Endothelial cell of umbilical vein (primary cell): Measurements from ENCODE around the gene SLC50A1. TPM values are rescaled to one million over a fixed set of nuclear protein-coding genes. Genes with fewer than 3 reads are reported as not detected.

Experiments used
- BruUV-seq: library from RNA; stranded (reverse); fragments of 400-500 nt; replicated peaks from 2 replicates; lab custom pipeline; 2021; lab: Mats Ljungman, UMichigan
- CTCF ChIA-PET: fragments of 300-600, 350-600 bp; sonication (Branson Sonifier 250); formaldehyde crosslinking; loops from one replicate; lab custom pipeline; 2021; ENCODE audit warnings: antibody characterized with exemption, inconsistent platforms; lab: Charles Lee
- POLR2A ChIA-PET: fragments of 300-600, 350-600 bp; sonication (Branson Sonifier 250); formaldehyde crosslinking; loops from one replicate; lab custom pipeline; 2021; ENCODE audit warnings: antibody characterized with exemption, inconsistent platforms; lab: Charles Lee
- DNase-seq: peaks from one replicate; pipeline ENCODE4 v3.0.0-alpha.2; 2011; ENCODE audit warnings: low read depth, low spot score
- FAIRE-seq: peaks from 2 replicates; lab custom pipeline; 2011; peaks lifted over from hg19 to GRCh38; lab: Jason Lieb, UNC
- H2AFZ ChIP-seq: 2 replicates; pipeline ENCODE4 v1.6.0; 2012; ENCODE audit warnings: low read depth, low read length, control low read depth, inconsistent platforms
- H3K27ac ChIP-seq: 2 replicates; pipeline ENCODE4 v1.5.1; 2011; ENCODE audit warnings: low read depth, mild to moderate bottlenecking, control low read depth, low read length, moderate library complexity; ENCODE audit not compliant: insufficient read depth
- H3K27me3 ChIP-seq, 2 experiments: 2 replicates each; pipeline versions ENCODE4 v1.6.0 to v1.6.1; 2011; ENCODE audit warnings: low read length in 2 of 2, mixed read lengths in 1 of 2; ENCODE audit not compliant: control insufficient read depth in 2 of 2, insufficient read depth in 2 of 2
- H3K36me3 ChIP-seq, 2 experiments: 2 replicates in 1 of 2; 3 replicates in 1 of 2; pipeline ENCODE4 v1.5.1; 2011; ENCODE audit warnings: low read length in 2 of 2, mild to moderate bottlenecking in 1 of 2, moderate library complexity in 1 of 2; ENCODE audit not compliant: control insufficient read depth in 2 of 2, insufficient read depth in 2 of 2; ENCODE audit errors: extremely low read depth in 1 of 2
- H3K4me1 ChIP-seq: 3 replicates; pipeline ENCODE4 v1.5.1; 2011; ENCODE audit warnings: mild to moderate bottlenecking, low read length; ENCODE audit not compliant: control insufficient read depth, insufficient read depth; ENCODE audit errors: extremely low read depth
- H3K4me2 ChIP-seq: 2 replicates; pipeline ENCODE4 v1.6.1; 2011; ENCODE audit warnings: low read length, control low read depth, mixed read lengths; ENCODE audit not compliant: insufficient read depth
- H3K4me3 ChIP-seq, 3 experiments: fragments of 200-600 bp in 1 of 3; sonication (generic), shearing (Covaris generic) in 1 of 3; replicated peaks in 1 of 3; 2 replicates each; pipeline ENCODE4 v1.5.1; 2011 to 2016; ENCODE audit warnings: control low read depth in 3 of 3, low read length in 3 of 3, mild to moderate bottlenecking in 2 of 3, inconsistent platforms in 1 of 3, low read depth in 1 of 3, moderate library complexity in 1 of 3; ENCODE audit not compliant: insufficient read depth in 1 of 3
- H3K79me2 ChIP-seq: 2 replicates; pipeline ENCODE4 v1.6.0; 2012; ENCODE audit warnings: low read length, inconsistent platforms; ENCODE audit not compliant: control insufficient read depth, insufficient read depth
- H3K9ac ChIP-seq: replicated peaks from 2 replicates; pipeline ENCODE3; 2011; ENCODE audit warnings: low read length, control low read depth; ENCODE audit not compliant: insufficient read depth; ENCODE audit errors: extremely low read depth
- H3K9me1 ChIP-seq: replicated peaks from 3 replicates; pipeline ENCODE4 v1.6.0; 2011; ENCODE audit warnings: mild to moderate bottlenecking, low read length; ENCODE audit not compliant: control insufficient read depth, insufficient read depth; ENCODE audit errors: extremely low read depth
- H3K9me3 ChIP-seq: replicated peaks from 2 replicates; pipeline ENCODE4 v1.5.1; 2012; ENCODE audit warnings: low read length, inconsistent platforms; ENCODE audit not compliant: control insufficient read depth, insufficient read depth
- H4K20me1 ChIP-seq: replicated peaks from 2 replicates; pipeline ENCODE3; 2011; ENCODE audit warnings: mild to moderate bottlenecking, low read length; ENCODE audit not compliant: control insufficient read depth, insufficient read depth; ENCODE audit errors: extremely low read depth
- EZH2 ChIP-seq: IDR thresholded peaks from 2 replicates; pipeline ENCODE4 v1.6.1; 2012; ENCODE audit warnings: borderline replicate concordance, low read depth, mild to moderate bottlenecking, moderate library complexity, low read length, inconsistent platforms; ENCODE audit not compliant: severe bottlenecking
- FOS ChIP-seq: IDR thresholded peaks from 2 replicates; pipeline ENCODE4 v1.6.1; 2011; ENCODE audit warnings: mild to moderate bottlenecking, low read length, moderate library complexity, borderline replicate concordance; ENCODE audit not compliant: insufficient read depth
- GATA2 ChIP-seq: IDR thresholded peaks from 2 replicates; pipeline ENCODE4 v1.7.0; 2011; ENCODE audit warnings: low read depth, mild to moderate bottlenecking, moderate library complexity, mixed read lengths, low read length; ENCODE audit not compliant: insufficient read length, insufficient read depth
- JUN ChIP-seq: IDR thresholded peaks from 2 replicates; pipeline ENCODE4 v1.6.1; 2011; ENCODE audit warnings: borderline replicate concordance, low read depth; ENCODE audit not compliant: insufficient read length, insufficient read depth
- MAX ChIP-seq: IDR thresholded peaks from 2 replicates; pipeline ENCODE4 v1.6.1; 2011; ENCODE audit not compliant: insufficient read depth, insufficient read length
- MYC ChIP-seq: IDR thresholded peaks from one replicate; pipeline ENCODE4 v1.6.1; 2011; ENCODE audit warnings: mild to moderate bottlenecking, low read depth, low read length
- POLR2A ChIP-seq: IDR thresholded peaks from 2 replicates; pipeline ENCODE4 v1.6.1; 2012; ENCODE audit warnings: low read depth, mild to moderate bottlenecking, control low read depth, low read length
- POLR2AphosphoS5 ChIP-seq: IDR thresholded peaks from 2 replicates; pipeline ENCODE4 v1.6.1; 2012; ENCODE audit warnings: low read depth, mild to moderate bottlenecking, control low read depth, low read length, moderate library complexity; ENCODE audit not compliant: insufficient read depth
- dilution Hi-C: fragments of 300-500 bp; cut with MboI; formaldehyde crosslinking; loops from one replicate; pipeline ENCODE4 v1.15.0; 2019; ENCODE audit warnings: low sequenced_read_pairs; ENCODE audit not compliant: extremely low pct_ligation_motif_present
- intact Hi-C: fragments of 100-400 bp; cut with micrococcal nuclease; formaldehyde crosslinking; loops from one replicate; pipeline ENCODE4 v1.10.0; 2022
- polyA plus RNA-seq, 4 experiments: library from polyadenylated mRNA; depleted of rRNA in 3 of 4; stranded (reverse) in 3 of 4; unstranded in 1 of 4; fragments of >200 nt; gene quantifications; 2 replicates each; pipeline versions ENCODE4 v1.2.1 to v1.2.3, GENCODE V29; 2011 to 2012; ENCODE audit warnings: missing spikeins in 1 of 4
- total RNA-seq: library from RNA; stranded (reverse); gene quantifications from 2 replicates; pipeline ENCODE4 v1.2.3, GENCODE V29; 2021
- TF ChIP-seq, protein P1 (sequence below), 2 donors: IDR thresholded peaks; 1 replicate in 1 of 2; 2 replicates in 1 of 2; pipeline ENCODE4 v1.5.1; 2011; ENCODE audit warnings: low read length in 2 of 2, mild to moderate bottlenecking in 2 of 2, moderate library complexity in 2 of 2, control low read depth in 1 of 2, inconsistent platforms in 1 of 2, low read depth in 1 of 2; ENCODE audit not compliant: insufficient read depth in 1 of 2; ENCODE audit errors: extremely low read depth in 1 of 2

SLC50A1 gene
- total and polyA plus RNA-seq, 2 donors (not counting 3 experiments of a cell fraction or from before 2014, with no cell fraction given): 29.5 to 66.1 TPM

DNA sequence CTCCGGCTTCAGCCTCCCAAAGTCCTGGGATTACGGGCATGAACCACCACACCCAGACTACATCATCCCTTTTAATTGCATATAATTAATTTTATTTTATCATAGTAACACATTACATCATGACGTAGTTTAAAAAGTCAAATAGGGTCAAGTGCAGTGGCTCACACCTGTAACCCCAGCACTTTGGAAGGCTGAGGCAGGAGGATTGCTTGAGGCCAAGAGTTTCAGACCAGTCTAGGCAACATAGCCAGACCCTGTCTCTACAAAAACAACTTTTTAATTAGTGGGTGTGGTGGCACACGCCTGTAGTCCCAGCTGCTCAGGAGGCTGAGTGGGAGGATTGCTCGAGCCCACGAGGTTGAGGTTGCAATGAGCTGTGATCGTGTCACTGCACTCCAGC lies 36.3 kb upstream of the SLC50A1 start:
- H3K27ac ChIP-seq: no peak overlapping the region
- no peak for FAIRE-seq
- H2AFZ ChIP-seq: no peak overlapping the region
- intact Hi-C loops: no loop called here
- no peak overlapping the region for H3K9ac ChIP-seq
- no peak overlapping the region for H3K4me2 ChIP-seq
- dilution Hi-C loops: no loop called here
- no peaks in the 10 kb centered on the region for H3K9me1 ChIP-seq
- CTCF ChIA-PET: interaction anchor here (13.7 kb wide), 1 partner anchor 70 kb away, joined by 673 read pairs; the partner anchor contains the start of gene KRTCAP2
- no peaks in the 10 kb centered on the region for H3K79me2 ChIP-seq
- no peak for TF ChIP-seq MYC
- no peak for TF ChIP-seq FOS
- no peak for TF ChIP-seq POLR2A
- TF ChIP-seq EZH2: no peak
- no peak for TF ChIP-seq JUN
- no peak for TF ChIP-seq MAX
- no peak for TF ChIP-seq POLR2AphosphoS5
- TF ChIP-seq, protein P1, sequence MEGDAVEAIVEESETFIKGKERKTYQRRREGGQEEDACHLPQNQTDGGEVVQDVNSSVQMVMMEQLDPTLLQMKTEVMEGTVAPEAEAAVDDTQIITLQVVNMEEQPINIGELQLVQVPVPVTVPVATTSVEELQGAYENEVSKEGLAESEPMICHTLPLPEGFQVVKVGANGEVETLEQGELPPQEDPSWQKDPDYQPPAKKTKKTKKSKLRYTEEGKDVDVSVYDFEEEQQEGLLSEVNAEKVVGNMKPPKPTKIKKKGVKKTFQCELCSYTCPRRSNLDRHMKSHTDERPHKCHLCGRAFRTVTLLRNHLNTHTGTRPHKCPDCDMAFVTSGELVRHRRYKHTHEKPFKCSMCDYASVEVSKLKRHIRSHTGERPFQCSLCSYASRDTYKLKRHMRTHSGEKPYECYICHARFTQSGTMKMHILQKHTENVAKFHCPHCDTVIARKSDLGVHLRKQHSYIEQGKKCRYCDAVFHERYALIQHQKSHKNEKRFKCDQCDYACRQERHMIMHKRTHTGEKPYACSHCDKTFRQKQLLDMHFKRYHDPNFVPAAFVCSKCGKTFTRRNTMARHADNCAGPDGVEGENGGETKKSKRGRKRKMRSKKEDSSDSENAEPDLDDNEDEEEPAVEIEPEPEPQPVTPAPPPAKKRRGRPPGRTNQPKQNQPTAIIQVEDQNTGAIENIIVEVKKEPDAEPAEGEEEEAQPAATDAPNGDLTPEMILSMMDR (IDR thresholded peaks at IDR 0.05; ENCODE audit: extremely low read depth in 1 of 2, insufficient read depth in 1 of 2, low read depth in 1 of 2, low read length in 2 of 2): no peak
- TF ChIP-seq GATA2: no peak
- H3K36me3 ChIP-seq: no peaks in the 10 kb centered on the region
- H3K27me3 ChIP-seq: peaks cover 8 to 19% of the 10 kb centered on the region in 2 experiments
- no peaks in the 10 kb centered on the region for H3K4me1 ChIP-seq
- no peaks in the 10 kb centered on the region for H3K9me3 ChIP-seq
- no TSS peak for BruUV-seq
- no peak overlapping the region for H3K4me3 ChIP-seq
- POLR2A ChIA-PET: no interaction called here
- H4K20me1 ChIP-seq: no peaks in the 10 kb centered on the region
- no peak for DNase-seq
